H9 (cell line): ENCODE data around the gene QARS1. TPM values are rescaled to one million over a fixed set of nuclear protein-coding genes. Genes with fewer than 3 reads are reported as not detected.

Experiments used
- DNase-seq: peaks from one replicate; pipeline ENCODE4 v3.0.0-alpha.2; 2017
- H2AFZ ChIP-seq: one replicate; pipeline ENCODE4 v1.6.1; 2013; ENCODE audit warnings: mild to moderate bottlenecking, low read length, control low read depth, moderate library complexity
- H2AK5ac ChIP-seq: 2 replicates; pipeline ENCODE4 v1.6.1; 2013; ENCODE audit warnings: low read length, control low read depth, mixed read lengths; ENCODE audit not compliant: insufficient read length
- H2BK120ac ChIP-seq: one replicate; pipeline ENCODE4 v1.6.1; 2013; ENCODE audit warnings: low read depth, mild to moderate bottlenecking, low read length, control low read depth, inconsistent platforms; ENCODE audit not compliant: poor library complexity, severe bottlenecking
- H2BK12ac ChIP-seq: 2 replicates; pipeline ENCODE4 v1.6.1; 2013; ENCODE audit warnings: low read length, control low read depth, mixed read lengths, low read depth; ENCODE audit not compliant: insufficient read length
- H2BK15ac ChIP-seq: 2 replicates; pipeline ENCODE4 v1.6.1; 2013; ENCODE audit warnings: low read depth, low read length, control low read depth
- H2BK20ac ChIP-seq: one replicate; pipeline ENCODE4 v1.6.1; 2013; ENCODE audit warnings: low read depth, mild to moderate bottlenecking, low read length, control low read depth, inconsistent platforms; ENCODE audit not compliant: poor library complexity, severe bottlenecking
- H2BK5ac ChIP-seq: 2 replicates; pipeline ENCODE4 v1.6.1; 2013; ENCODE audit warnings: low read length, control low read depth, mixed read lengths; ENCODE audit not compliant: insufficient read length
- H3K14ac ChIP-seq: 2 replicates; pipeline ENCODE4 v1.6.1; 2013; ENCODE audit warnings: low read length, control low read depth; ENCODE audit not compliant: insufficient read depth
- H3K18ac ChIP-seq: 2 replicates; pipeline ENCODE4 v1.6.1; 2013; ENCODE audit warnings: low read depth, mild to moderate bottlenecking, mixed read lengths, low read length, control low read depth; ENCODE audit not compliant: insufficient read length
- H3K23ac ChIP-seq: 2 replicates; pipeline ENCODE4 v1.6.1; 2013; ENCODE audit warnings: low read length, control low read depth, mixed read lengths, low read depth; ENCODE audit not compliant: insufficient read length
- H3K23me2 ChIP-seq: 2 replicates; pipeline ENCODE4 v1.6.1; 2013; ENCODE audit warnings: low read depth, mild to moderate bottlenecking, mixed read lengths, low read length, control low read depth; ENCODE audit not compliant: insufficient read length, poor library complexity, severe bottlenecking
- H3K27ac ChIP-seq: 2 replicates; pipeline ENCODE4 v1.5.1; 2013; ENCODE audit warnings: low read length, control low read depth, mixed read lengths, low read depth; ENCODE audit not compliant: insufficient read length
- H3K27me3 ChIP-seq: 2 replicates; pipeline ENCODE4 v1.6.1; 2013; ENCODE audit warnings: low read length, control low read depth, inconsistent platforms; ENCODE audit not compliant: insufficient read depth
- H3K4ac ChIP-seq: 2 replicates; pipeline ENCODE4 v1.6.1; 2013; ENCODE audit warnings: low read depth, mild to moderate bottlenecking, control low read depth, inconsistent platforms, low read length, moderate library complexity
- H3K4me1 ChIP-seq: 2 replicates; pipeline ENCODE4 v1.6.1; 2013; ENCODE audit warnings: low read length, control low read depth, inconsistent platforms; ENCODE audit not compliant: insufficient read depth
- H3K4me2 ChIP-seq: 2 replicates; pipeline ENCODE4 v1.6.1; 2013; ENCODE audit warnings: low read length, control low read depth, mixed read lengths; ENCODE audit not compliant: insufficient read length, insufficient read depth
- H3K56ac ChIP-seq: 2 replicates; pipeline ENCODE4 v1.6.1; 2013; ENCODE audit warnings: low read depth, mild to moderate bottlenecking, mixed read lengths, low read length, control low read depth; ENCODE audit not compliant: insufficient read length
- H3K79me1 ChIP-seq: 2 replicates; pipeline ENCODE4 v1.6.1; 2013; ENCODE audit warnings: low read depth, mild to moderate bottlenecking, moderate library complexity, low read length, control low read depth, inconsistent platforms; ENCODE audit not compliant: insufficient read depth, poor library complexity, severe bottlenecking
- H3K79me2 ChIP-seq: 2 replicates; pipeline ENCODE4 v1.6.1; 2013; ENCODE audit warnings: low read length, control low read depth, inconsistent platforms; ENCODE audit not compliant: insufficient read depth
- H3K9ac ChIP-seq: 2 replicates; pipeline ENCODE4 v1.6.1; 2013; ENCODE audit warnings: low read length, control low read depth, mixed read lengths; ENCODE audit not compliant: insufficient read length; ENCODE audit errors: extremely low read depth
- H3K9me3 ChIP-seq: one replicate; pipeline ENCODE4 v1.6.1; 2013; ENCODE audit warnings: low read depth, low read length, inconsistent platforms; ENCODE audit not compliant: control insufficient read depth
- H3T11ph ChIP-seq: one replicate; pipeline ENCODE4 v1.6.1; 2013; ENCODE audit warnings: mild to moderate bottlenecking, low read length, control low read depth, inconsistent platforms
- H4K20me1 ChIP-seq: one replicate; pipeline ENCODE4 v1.6.1; 2013; ENCODE audit not compliant: control insufficient read depth, insufficient read length, insufficient read depth
- H4K5ac ChIP-seq: 2 replicates; pipeline ENCODE4 v1.6.1; 2013; ENCODE audit warnings: low read depth, mild to moderate bottlenecking, mixed read lengths, low read length, control low read depth; ENCODE audit not compliant: insufficient read length
- H4K8ac ChIP-seq: replicated peaks from 2 replicates; pipeline ENCODE4 v1.6.1; 2013; ENCODE audit warnings: low read length, control low read depth, mixed read lengths, low read depth; ENCODE audit not compliant: insufficient read length
- H4K91ac ChIP-seq: 2 replicates; pipeline ENCODE4 v1.6.1; 2013; ENCODE audit warnings: low read depth, mild to moderate bottlenecking, moderate library complexity, mixed read lengths, low read length, control low read depth; ENCODE audit not compliant: insufficient read length
- H3K27ac Mint-ChIP-seq, 3 experiments: 2 replicates in 2 of 3; 3 replicates in 1 of 3; pipeline ENCODE4 v1.8.0; 2020 to 2021; ENCODE audit warnings: mixed read lengths in 3 of 3, mild to moderate bottlenecking in 1 of 3, moderate library complexity in 1 of 3
- H3K27me3 Mint-ChIP-seq: 2 replicates; pipeline ENCODE4 v1.8.0; 2021; ENCODE audit warnings: low read depth, mild to moderate bottlenecking, moderate library complexity, mixed read lengths
- H3K36me3 Mint-ChIP-seq, 3 experiments: 2 replicates in 2 of 3; 3 replicates in 1 of 3; pipeline ENCODE4 v1.8.0; 2020 to 2021; ENCODE audit warnings: low read depth in 3 of 3, mixed read lengths in 3 of 3; ENCODE audit not compliant: insufficient read depth in 1 of 3
- H3K4me1 Mint-ChIP-seq, 2 experiments: 2 replicates each; pipeline ENCODE4 v1.8.0; 2020; ENCODE audit warnings: mixed read lengths in 2 of 2
- H3K4me3 Mint-ChIP-seq, 2 experiments: 2 replicates in 1 of 2; 3 replicates in 1 of 2; pipeline ENCODE4 v1.8.0; 2020 to 2021; ENCODE audit warnings: mild to moderate bottlenecking in 2 of 2, mixed read lengths in 2 of 2, moderate library complexity in 1 of 2
- H3K9me3 Mint-ChIP-seq, 2 experiments: 2 replicates in 1 of 2; 3 replicates in 1 of 2; pipeline ENCODE4 v1.8.0; 2020; ENCODE audit warnings: mild to moderate bottlenecking in 2 of 2, mixed read lengths in 2 of 2, moderate library complexity in 1 of 2
- WGBS: extraction: QIAGEN DNeasy Blood & Tissue Kit; methylation state at CpG from one replicate; pipeline ENCODE4 v1.1.7; 2013; ENCODE audit warnings: missing lambda C conversion rate, low lambda C conversion rate, mixed read lengths; ENCODE audit not compliant: insufficient read length; ENCODE audit errors: extremely low coverage; 5-methylcytosine and 5-hydroxymethylcytosine counted together
- total RNA-seq: library from RNA; stranded (reverse); gene quantifications from 2 replicates; pipeline ENCODE4 v1.2.1, GENCODE V29; 2021
- TF ChIP-seq, protein P1 (sequence below): fragments of 200-600 bp; sonication (generic); conservative IDR thresholded peaks from 3 replicates; pipeline ENCODE4 v1.8.0; 2021; ENCODE audit warnings: antibody characterized with exemption, mild to moderate bottlenecking

QARS1 gene
- total RNA-seq, 1 experiment from 2014 or later, result 390 TPM

- Mint-ChIP-seq H3K4me3 (no peak overlapping the region), H3K36me3 (peaks cover 48 to 66% (median 63%) of the 10 kb centered on the region in 3 experiments), H3K27ac (no peak overlapping the region), H3K4me1 (0 out of 4 replicates have a peak, but pooled peaks cover 0 to 2% of the 10 kb centered on the region in 2 experiments), H3K9me3 (no peaks in the 10 kb centered on the region), H3K27me3 (no peaks in the 10 kb centered on the region)
- H2BK20ac ChIP-seq, result no peak overlapping the region
- no peak overlapping the region for H4K5ac ChIP-seq
- no peaks in the 10 kb centered on the region for H4K20me1 ChIP-seq
- no peak overlapping the region for H3K14ac ChIP-seq
- no peak overlapping the region for H2BK12ac ChIP-seq
- H2BK5ac ChIP-seq, result no peak overlapping the region
- H3K4ac ChIP-seq, result no peak overlapping the region
- no peak overlapping the region for H3K4me2 ChIP-seq
- H3K79me2 ChIP-seq, result peaks cover 7% of the 10 kb centered on the region; the same call in 1 of the 2 replicates
- no peaks in the 10 kb centered on the region for H3K4me1 ChIP-seq
- H4K8ac ChIP-seq, result no peak overlapping the region
- no peak for DNase-seq
- H2AFZ ChIP-seq, result no peak overlapping the region
- no peaks in the 10 kb centered on the region for H3K9me3 ChIP-seq
- H3K9ac ChIP-seq, result no peak overlapping the region
- no peak overlapping the region for H3T11ph ChIP-seq
- H3K56ac ChIP-seq, result no peak overlapping the region
- no peak overlapping the region for H2BK120ac ChIP-seq
- no peak overlapping the region for H2BK15ac ChIP-seq
- H3K18ac ChIP-seq, result no peak overlapping the region
- no peak overlapping the region for H2AK5ac ChIP-seq
- H3K27me3 ChIP-seq, result no peaks in the 10 kb centered on the region
- TF ChIP-seq, protein P1, sequence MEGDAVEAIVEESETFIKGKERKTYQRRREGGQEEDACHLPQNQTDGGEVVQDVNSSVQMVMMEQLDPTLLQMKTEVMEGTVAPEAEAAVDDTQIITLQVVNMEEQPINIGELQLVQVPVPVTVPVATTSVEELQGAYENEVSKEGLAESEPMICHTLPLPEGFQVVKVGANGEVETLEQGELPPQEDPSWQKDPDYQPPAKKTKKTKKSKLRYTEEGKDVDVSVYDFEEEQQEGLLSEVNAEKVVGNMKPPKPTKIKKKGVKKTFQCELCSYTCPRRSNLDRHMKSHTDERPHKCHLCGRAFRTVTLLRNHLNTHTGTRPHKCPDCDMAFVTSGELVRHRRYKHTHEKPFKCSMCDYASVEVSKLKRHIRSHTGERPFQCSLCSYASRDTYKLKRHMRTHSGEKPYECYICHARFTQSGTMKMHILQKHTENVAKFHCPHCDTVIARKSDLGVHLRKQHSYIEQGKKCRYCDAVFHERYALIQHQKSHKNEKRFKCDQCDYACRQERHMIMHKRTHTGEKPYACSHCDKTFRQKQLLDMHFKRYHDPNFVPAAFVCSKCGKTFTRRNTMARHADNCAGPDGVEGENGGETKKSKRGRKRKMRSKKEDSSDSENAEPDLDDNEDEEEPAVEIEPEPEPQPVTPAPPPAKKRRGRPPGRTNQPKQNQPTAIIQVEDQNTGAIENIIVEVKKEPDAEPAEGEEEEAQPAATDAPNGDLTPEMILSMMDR, result no peak
- H3K79me1 ChIP-seq, result peaks cover 10% of the 10 kb centered on the region
- H3K27ac ChIP-seq, result no peak overlapping the region
- no peak overlapping the region for H4K91ac ChIP-seq
- no peak overlapping the region for H3K23ac ChIP-seq
- H3K23me2 ChIP-seq, result no peaks in the 10 kb centered on the region
- no CpG with 5 or more reads among the region's 13 CpGs for WGBS
These were observed 28.4 kb downstream of the QARS1 start for GRCh38 chr3:49076116-49076515.
